ENCODE results near the gene LGR5. TPM values are rescaled to one million over a fixed set of nuclear protein-coding genes. Genes with fewer than 3 reads are reported as not detected.

LGR5 gene
- total and polyA plus RNA-seq, 9 of the 15 experiments (the other 6 are each of a cell fraction or from before 2014, with no cell fraction given): not detected

- ChIA-PET CTCF (ENCODE audit: low intra/inter-chr PET ratio) (no interaction called here), POLR2A (no interaction called here)
- no peaks in the 10 kb centered on the region for H3K79me2 ChIP-seq (ENCODE audit: control insufficient read depth, insufficient read depth, low read length)
- no peak overlapping the region for H2AFZ ChIP-seq (ENCODE audit: low read depth, low read length)
- no peaks in the 10 kb centered on the region for H4K20me1 ChIP-seq (replicated peaks; ENCODE audit: control insufficient read depth, insufficient read depth, low read length)
- WGBS (ENCODE audit: insufficient coverage, low coverage, missing lambda C conversion rate): 0% methylated on average over 3 of the region's 3 CpGs
- no TSS peak for BruUV-seq (replicated peaks)
- H3K27me3 ChIP-seq (ENCODE audit: control insufficient read depth in 2 of 2, insufficient read depth in 2 of 2, low read length in 2 of 2): 0 out of 5 replicates have a peak, but pooled peaks cover 0 to 2% of the 10 kb centered on the region in 2 experiments
- no peak overlapping the region for H3K27ac ChIP-seq (ENCODE audit: extremely low read depth, low read depth, low read length)
- no peak for DNase-seq (ENCODE audit: extremely low read depth in 1 of 4, low spot score in 3 of 4)
- H3K4me2 ChIP-seq (ENCODE audit: insufficient read depth, low read length): no peak overlapping the region
- no peaks in the 10 kb centered on the region for H3K4me1 ChIP-seq (replicated peaks in 1 of 2; ENCODE audit: control insufficient read depth in 2 of 2, insufficient read depth in 2 of 2, low read length in 2 of 2)
- intact Hi-C loops (cut with micrococcal nuclease) (no loop called here), in situ Hi-C loops (cut with MboI) (no loop called here)
- H3K9me3 ChIP-seq (replicated peaks; ENCODE audit: control insufficient read depth, insufficient read depth, low read depth, low read length): no peaks in the 10 kb centered on the region
- H3K4me3 ChIP-seq: no peak overlapping the region
- TF ChIP-seq OTX1 (CRISPR knock-in tag; IDR thresholded peaks at IDR 0.05) (no peak), ZNF3 (CRISPR knock-in tag; IDR thresholded peaks at IDR 0.05) (no peak), TEAD1 (CRISPR knock-in tag; IDR thresholded peaks at IDR 0.05) (no peak), SREBF2 (CRISPR knock-in tag; IDR thresholded peaks at IDR 0.05) (no peak), ETS1 (conservative IDR thresholded peaks at IDR 0.05; ENCODE audit: control insufficient read depth, low read depth, low read length) (no peak), EGR1 (conservative IDR thresholded peaks at IDR 0.05) (no peak), ILK (tag; IDR thresholded peaks at IDR 0.05; ENCODE audit: borderline replicate concordance, low read depth) (no peak), CBFA2T3 (IDR thresholded peaks at IDR 0.05) (no peak), VEZF1 (CRISPR knock-in tag; IDR thresholded peaks at IDR 0.05) (no peak), DPF2 (IDR thresholded peaks at IDR 0.05) (no peak), RUNX1 (IDR thresholded peaks at IDR 0.05; ENCODE audit: low read depth) (no peak), SMARCA4 (IDR thresholded peaks at IDR 0.05) (no peak), TRIM24 (IDR thresholded peaks at IDR 0.05) (no peak), IFI16 (CRISPR knock-in tag; IDR thresholded peaks at IDR 0.05) (no peak), POLR2B (IDR thresholded peaks at IDR 0.05; ENCODE audit: low read depth, partially characterized antibody) (no peak)
- ATAC-seq: no peak
- no peak overlapping the region for H3K9ac ChIP-seq (ENCODE audit: insufficient read depth in 1 of 2, low read depth in 2 of 2, low read length in 2 of 2)
- H3K9me1 ChIP-seq (ENCODE audit: control insufficient read depth, insufficient read depth, low read length): no peaks in the 10 kb centered on the region
- H3K36me3 ChIP-seq (ENCODE audit: control insufficient read depth, insufficient read depth, low read length): no peaks in the 10 kb centered on the region
- no peak for FAIRE-seq
Measured at GRCh38 chr12:71503579-71504391, 64.2 kb downstream of the LGR5 start.

Measured in K562 (cell line).